Activated CD8-positive, alpha-beta T cell treated with anti-CD3 and anti-CD28 coated beads, Interleukin-2, amount 10 ng/mL, durations not matched to agents 7 days and 5 days (primary cell): Measurements from ENCODE around the gene NR1D1. TPM values are rescaled to one million over a fixed set of nuclear protein-coding genes. Genes with fewer than 3 reads are reported as not detected.
A peak's percentile ranks its signal among the peaks of the same experiment; 100 is the strongest.
"Not testable (repeated sequence)": the region's sequence is repeated elsewhere in the genome, so short reads cannot be mapped to it uniquely, and the experiment has no call there.

Experiments
- ATAC-seq: fragments of 150-1000 bp; cut with Tn5 transposase; one replicate; pipeline ENCODE4 v1.10.0; 2021; ENCODE audit warnings: moderate library complexity
- CTCF ChIA-PET: fragments of 350-600 bp; sonication (Branson Sonifier 250); formaldehyde crosslinking; loops from one replicate; lab custom pipeline; 2021; ENCODE audit warnings: antibody characterized with exemption; lab: Charles Lee
- POLR2A ChIA-PET: fragments of 350-600 bp; sonication (Branson Sonifier 250); formaldehyde crosslinking; loops from one replicate; lab custom pipeline; 2021; ENCODE audit warnings: antibody characterized with exemption; lab: Charles Lee
- DNase-seq: peaks from one replicate; pipeline ENCODE4 v3.0.0-alpha.2; 2020
- H3K27ac Mint-ChIP-seq: one replicate; pipeline ENCODE4 v1.8.0; 2021; ENCODE audit warnings: mild to moderate bottlenecking, mixed read lengths
- H3K27me3 Mint-ChIP-seq: one replicate; pipeline ENCODE4 v1.8.0; 2021; ENCODE audit warnings: low read depth, mixed read lengths
- H3K36me3 Mint-ChIP-seq: one replicate; pipeline ENCODE4 v1.8.0; 2021; ENCODE audit warnings: low read depth, mixed read lengths
- H3K4me1 Mint-ChIP-seq: one replicate; pipeline ENCODE4 v1.8.0; 2021; ENCODE audit warnings: low read depth, mixed read lengths
- H3K4me3 Mint-ChIP-seq: one replicate; pipeline ENCODE4 v1.8.0; 2021; ENCODE audit warnings: mild to moderate bottlenecking, mixed read lengths
- H3K9me3 Mint-ChIP-seq: one replicate; pipeline ENCODE4 v1.8.0; 2022; ENCODE audit warnings: mixed read lengths; ENCODE audit not compliant: insufficient read depth
- total RNA-seq, 2 experiments: library from RNA; stranded (reverse); gene quantifications; one replicate each; pipeline ENCODE4 v1.2.3, GENCODE V29; 2021

The NR1D1 gene
- total RNA-seq = 1 to 10 TPM; 4.1 to 4.9 TPM

DNA sequence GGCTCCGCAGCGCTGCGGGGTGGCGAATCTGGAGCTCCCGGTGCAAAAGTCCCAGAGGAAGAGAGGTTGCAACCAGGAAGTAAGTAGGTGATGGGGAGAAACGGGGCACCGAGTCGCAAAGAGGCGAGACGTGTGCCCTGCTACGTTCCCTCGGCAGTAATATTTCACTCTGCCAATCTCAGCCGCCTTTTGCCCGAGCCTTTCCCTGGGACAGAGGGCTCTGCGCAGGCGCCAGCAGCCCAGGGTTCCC is at the start of gene NR1D1:
Gene NR1D1 (minus strand): TSS at position 171 of the 250 bp plus-strand sequence. CDS start 495 bp downstream, outside the sequence.
- ATAC-seq (no peak), DNase-seq (no peak)
- Mint-ChIP-seq H3K4me3 (peak within 1 kb of the TSS; percentile 82), H3K36me3 (peaks cover 30% of the 10 kb centered on the region), H3K9me3 (no peaks in the 10 kb centered on the region), H3K4me1 (peaks cover 94% of the 10 kb centered on the region), H3K27ac (peak within 1 kb of the TSS; percentile 78), H3K27me3 (no peaks in the 10 kb centered on the region)
- POLR2A ChIA-PET = interaction anchor here (0.7 to 3.0 kb wide), 7 partner anchors 10 to 222 kb away, joined by 3 to 17 read pairs (median 3); partner anchors contain the start of gene MED24
- CTCF ChIA-PET = interaction anchor here (0.7 to 9.9 kb wide), 10 partner anchors 11 to 316 kb away, joined by 3 to 156 read pairs (median 4); partner anchors contain the start of gene CASC3

DNA sequence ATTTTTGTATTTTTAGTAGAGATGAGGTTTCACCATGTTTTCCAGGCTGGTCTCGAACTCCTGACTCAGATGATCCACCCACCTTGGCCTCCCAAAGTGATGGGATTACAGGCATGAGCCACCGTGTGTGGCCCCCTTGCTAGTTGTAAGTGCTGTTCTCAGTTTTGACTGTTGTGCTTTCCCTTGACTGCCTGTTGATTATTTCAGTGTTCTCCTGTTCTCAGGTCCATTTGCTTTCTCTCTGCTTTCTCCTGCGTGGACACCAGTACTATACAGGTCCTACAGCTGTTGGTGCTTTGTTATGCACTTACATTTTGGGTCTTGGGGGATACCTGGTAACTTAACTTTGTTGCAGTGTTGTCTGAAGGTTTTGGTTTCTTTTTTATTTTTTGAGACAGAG is 48.1 kb upstream of the NR1D1 start:
- Mint-ChIP-seq H3K4me1 (peaks cover 17% of the 10 kb centered on the region), H3K9me3 (no peaks in the 10 kb centered on the region), H3K27ac (no peak overlapping the region), H3K36me3 (peaks cover 50% of the 10 kb centered on the region), H3K27me3 (no peaks in the 10 kb centered on the region), H3K4me3 (no peak overlapping the region)
- DNase-seq (no peak), ATAC-seq (no peak)
- ChIA-PET CTCF (interaction anchor here (1.5 to 4.0 kb wide), 3 partner anchors 14 to 36 kb away, joined by 4 to 17 read pairs (median 17); no protein-coding TSS in a partner anchor), POLR2A (no interaction called here)

DNA sequence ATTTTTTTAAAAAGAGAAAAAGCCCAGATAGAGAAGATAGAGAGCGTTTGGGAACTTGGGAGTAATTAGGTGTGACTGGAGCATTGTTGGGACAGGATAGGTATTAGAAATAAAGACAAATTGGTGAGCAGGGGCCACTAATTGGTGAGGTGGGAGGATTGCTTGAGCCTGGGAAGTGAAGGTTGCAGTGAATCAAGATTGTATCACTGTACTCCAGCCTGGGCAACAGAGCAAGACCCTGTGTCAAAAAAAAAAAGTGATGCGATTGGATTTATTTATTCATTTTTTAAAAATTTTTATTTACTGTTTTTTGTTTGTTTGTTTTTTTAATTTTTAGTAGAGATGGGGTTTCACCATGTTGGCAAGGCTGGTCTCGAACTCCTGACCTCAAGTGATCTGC is 45.1 kb upstream of the NR1D1 start:
- ATAC-seq (no peak), DNase-seq (no peak)
- Mint-ChIP-seq H3K36me3 (peaks cover 51% of the 10 kb centered on the region), H3K9me3 (no peaks in the 10 kb centered on the region), H3K4me1 (peaks cover 29% of the 10 kb centered on the region), H3K4me3 (no peak overlapping the region), H3K27me3 (no peaks in the 10 kb centered on the region), H3K27ac (no peak overlapping the region)
- POLR2A ChIA-PET = no interaction called here
- CTCF ChIA-PET = no interaction called here

DNA sequence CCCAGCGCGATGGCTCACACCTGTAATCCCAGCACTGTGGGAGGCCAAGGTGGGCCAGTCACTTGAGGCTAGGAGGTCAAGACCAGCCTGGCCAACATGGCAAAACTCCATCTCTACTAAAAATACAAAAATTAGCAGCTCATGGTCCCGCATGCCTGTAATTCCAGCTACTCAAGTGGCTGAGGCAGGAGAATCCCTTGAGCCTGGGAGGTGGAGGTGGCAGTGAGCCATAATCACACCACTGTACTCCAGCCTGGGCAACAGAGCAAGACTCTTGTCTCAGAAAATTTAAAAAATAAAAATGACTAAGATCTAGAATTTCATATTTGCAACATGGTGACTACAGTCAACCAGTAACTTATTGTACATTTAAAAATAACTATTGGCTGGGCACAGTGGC is 42.8 kb upstream of the NR1D1 start:
- Mint-ChIP-seq H3K4me1 (peaks cover 36% of the 10 kb centered on the region), H3K36me3 (peaks cover 42% of the 10 kb centered on the region)
- POLR2A ChIA-PET, H3K27me3 Mint-ChIP-seq, H3K27ac Mint-ChIP-seq, H3K9me3 Mint-ChIP-seq, ATAC-seq, H3K4me3 Mint-ChIP-seq, DNase-seq: not testable (repeated sequence)
- CTCF ChIA-PET = interaction anchor here (0.6 to 1.7 kb wide), 3 partner anchors 10 to 30 kb away, joined by 3 to 5 read pairs (median 5); no protein-coding TSS in a partner anchor

DNA sequence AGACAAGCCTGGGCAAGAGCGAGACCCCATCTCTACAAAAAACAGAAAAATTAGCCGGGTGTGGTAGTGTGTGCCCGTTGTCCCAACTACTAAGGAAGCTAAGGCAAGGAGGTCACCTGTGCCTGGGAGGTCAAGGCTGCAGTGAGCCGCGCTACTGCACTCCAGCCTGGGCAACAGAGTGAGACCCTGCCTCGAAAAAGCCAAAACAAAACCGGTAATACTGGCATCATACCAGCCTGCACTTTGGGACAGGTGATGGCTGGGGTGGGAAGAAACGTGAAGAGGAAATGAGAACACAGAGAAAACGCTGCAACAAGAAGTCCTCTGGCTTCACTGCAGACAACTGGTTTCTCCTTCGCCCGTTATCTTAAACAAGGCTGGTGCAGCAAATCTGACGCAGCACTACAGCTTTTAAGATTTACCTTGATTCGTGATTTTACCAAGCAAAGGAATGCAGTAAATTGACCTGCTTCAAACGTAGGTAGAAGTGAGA is 39.2 kb upstream of the NR1D1 start:
- Mint-ChIP-seq H3K27ac (peak overlapping the region; percentile 94), H3K4me3 (peak overlapping the region; percentile 87), H3K27me3 (no peaks in the 10 kb centered on the region), H3K9me3 (no peaks in the 10 kb centered on the region), H3K36me3 (peaks cover 51% of the 10 kb centered on the region), H3K4me1 (peaks cover 36% of the 10 kb centered on the region)
- CTCF ChIA-PET = interaction anchor here (0.9 to 3.4 kb wide), 13 partner anchors 10 to 113 kb away, joined by 3 to 23 read pairs (median 4); partner anchors contain the start of genes MSL1 and NR1D1
- POLR2A ChIA-PET = interaction anchor here (0.7 to 5.6 kb wide), 11 partner anchors 13 to 682 kb away, joined by 3 to 63 read pairs (median 6); partner anchors contain the start of genes MED24, MSL1 and WIPF2
- DNase-seq = no peak
- ATAC-seq = no peak

DNA sequence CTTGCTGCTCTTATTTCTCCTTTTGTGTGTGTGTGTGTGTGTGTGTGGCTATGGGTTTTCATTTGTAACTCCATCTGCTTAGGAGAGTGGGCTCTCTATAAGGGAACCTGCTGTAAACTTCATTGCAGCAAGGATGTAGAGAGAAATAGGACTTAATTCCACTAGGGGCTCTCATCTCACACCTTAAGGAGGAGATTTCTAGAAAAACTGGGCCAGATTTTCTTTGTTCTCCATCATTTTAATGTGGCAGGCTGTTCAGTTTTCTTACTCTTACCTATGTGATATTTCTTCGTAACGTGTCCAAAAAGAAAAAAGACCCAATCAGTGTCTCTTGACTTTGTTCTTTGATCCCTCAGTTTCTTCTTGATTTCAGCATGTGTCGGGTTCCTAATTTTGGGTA is 35.4 kb upstream of the NR1D1 start:
- peaks cover 23% of the 10 kb centered on the region for H3K4me1 Mint-ChIP-seq
- H3K4me3 Mint-ChIP-seq = no peak overlapping the region
- no peaks in the 10 kb centered on the region for H3K27me3 Mint-ChIP-seq
- H3K27ac Mint-ChIP-seq = peak overlapping the region; percentile 50
- ATAC-seq (no peak), DNase-seq (no peak)
- ChIA-PET POLR2A (interaction anchor here (0.9 kb wide), 1 partner anchor 15 kb away, joined by 5 read pairs; no protein-coding TSS in a partner anchor), CTCF (interaction anchor here (1.3 to 2.9 kb wide), 2 partner anchors 11 to 56 kb away, joined by 3 to 20 read pairs; no protein-coding TSS in a partner anchor)
- H3K36me3 Mint-ChIP-seq = peaks cover 74% of the 10 kb centered on the region
- H3K9me3 Mint-ChIP-seq = no peaks in the 10 kb centered on the region

DNA sequence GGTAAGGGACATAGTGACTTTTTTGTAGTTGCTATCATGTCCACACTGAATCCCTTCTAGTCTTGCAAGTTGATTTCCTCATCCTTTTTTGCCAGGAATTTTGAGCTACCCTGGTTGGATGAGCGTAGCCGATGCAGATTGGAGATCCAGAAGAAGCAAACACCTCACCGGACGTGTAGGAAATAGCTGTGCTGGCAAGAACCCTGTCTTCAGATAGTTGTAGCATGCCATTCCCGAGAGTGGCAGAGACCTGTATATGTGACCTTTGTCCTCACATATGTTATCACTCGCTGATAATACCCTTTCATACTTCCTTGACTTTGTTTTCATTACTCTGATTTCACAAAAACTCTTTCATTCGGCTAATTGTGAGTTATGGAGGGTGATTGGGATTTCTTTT is 33.8 kb upstream of the NR1D1 start:
- ATAC-seq (no peak), DNase-seq (no peak)
- CTCF ChIA-PET = interaction anchor here (0.9 to 3.7 kb wide), 8 partner anchors 10 to 59 kb away, joined by 3 to 25 read pairs (median 4); no protein-coding TSS in a partner anchor
- POLR2A ChIA-PET = interaction anchor here (1.8 kb wide), 1 partner anchor 10 kb away, joined by 11 read pairs; no protein-coding TSS in a partner anchor
- peaks cover 16% of the 10 kb centered on the region for H3K4me1 Mint-ChIP-seq
- no peaks in the 10 kb centered on the region for H3K27me3 Mint-ChIP-seq
- no peak overlapping the region for H3K4me3 Mint-ChIP-seq
- H3K9me3 Mint-ChIP-seq = no peaks in the 10 kb centered on the region
- H3K27ac Mint-ChIP-seq = no peak overlapping the region
- peaks cover 83% of the 10 kb centered on the region for H3K36me3 Mint-ChIP-seq

DNA sequence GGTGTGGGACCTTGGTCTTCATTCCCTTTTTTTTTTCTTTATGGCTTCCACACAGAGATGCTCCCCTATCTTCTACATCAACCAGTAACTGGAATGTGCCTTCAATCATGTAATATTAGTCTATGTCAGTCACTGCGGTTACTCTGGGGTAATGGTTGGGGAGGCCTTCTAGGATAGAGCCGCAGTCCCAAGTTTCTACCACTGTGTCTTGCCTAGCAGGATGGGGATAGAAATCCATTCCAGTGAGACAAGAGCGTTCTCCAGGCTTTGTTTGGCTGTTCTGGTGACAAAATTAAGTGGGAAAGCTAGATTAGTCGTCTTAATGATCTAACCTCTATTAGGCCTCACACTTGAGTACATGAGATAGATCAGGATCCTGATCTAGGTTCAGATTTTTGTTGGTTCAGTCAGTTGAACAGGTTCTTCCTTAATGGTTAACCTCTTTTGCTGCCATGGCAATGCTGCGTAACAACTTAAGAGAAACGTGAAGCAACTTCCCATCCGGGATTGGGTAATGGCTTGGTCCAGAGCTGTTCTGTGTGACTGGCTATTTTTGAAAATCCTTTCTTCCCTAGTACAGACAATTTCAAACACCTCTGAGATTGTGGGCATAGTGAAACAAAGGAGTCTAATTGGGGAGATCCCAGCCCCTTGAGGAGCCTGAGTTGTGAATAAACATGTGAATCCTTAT is 30.1 kb upstream of the NR1D1 start:
- ATAC-seq (no peak), DNase-seq (no peak)
- Mint-ChIP-seq H3K36me3 (peaks cover 81% of the 10 kb centered on the region), H3K4me1 (peaks cover 3% of the 10 kb centered on the region), H3K9me3 (no peaks in the 10 kb centered on the region), H3K4me3 (no peak overlapping the region), H3K27me3 (no peaks in the 10 kb centered on the region), H3K27ac (no peak overlapping the region)
- ChIA-PET POLR2A (no interaction called here), CTCF (interaction anchor here (0.7 to 2.2 kb wide), 4 partner anchors 17 to 44 kb away, joined by 3 to 7 read pairs (median 4); no protein-coding TSS in a partner anchor)

DNA sequence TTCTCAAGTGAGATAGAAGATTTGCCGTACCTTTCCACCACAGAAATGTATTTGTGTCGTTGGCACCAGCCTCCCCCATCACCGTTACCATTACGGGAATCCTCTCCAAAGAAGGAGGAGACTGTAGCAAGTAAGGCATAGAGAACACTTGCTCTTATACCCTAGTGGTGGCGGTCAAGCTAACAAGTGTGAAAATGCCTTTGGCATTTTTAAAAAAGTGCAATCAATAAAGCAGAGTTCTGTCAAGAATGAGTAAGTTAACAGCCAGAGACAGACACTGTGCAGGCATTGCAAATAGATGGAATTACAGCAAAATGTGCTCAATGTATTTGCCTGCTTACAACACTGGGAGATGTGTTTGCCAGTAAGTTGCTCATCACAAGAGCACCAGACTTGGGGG is 29.1 kb upstream of the NR1D1 start:
- H3K4me3 Mint-ChIP-seq = no peak overlapping the region
- no peaks in the 10 kb centered on the region for H3K27me3 Mint-ChIP-seq
- peaks cover 11% of the 10 kb centered on the region for H3K4me1 Mint-ChIP-seq
- DNase-seq (no peak), ATAC-seq (no peak)
- CTCF ChIA-PET = interaction anchor here (1.3 to 7.9 kb wide), 4 partner anchors 16 to 102 kb away, joined by 3 to 124 read pairs (median 6); no protein-coding TSS in a partner anchor
- H3K27ac Mint-ChIP-seq = peak overlapping the region; percentile 35
- H3K9me3 Mint-ChIP-seq = no peaks in the 10 kb centered on the region
- peaks cover 77% of the 10 kb centered on the region for H3K36me3 Mint-ChIP-seq
- POLR2A ChIA-PET = interaction anchor here (0.7 kb wide), 1 partner anchor 8 kb away, joined by 3 read pairs; no protein-coding TSS in a partner anchor

DNA sequence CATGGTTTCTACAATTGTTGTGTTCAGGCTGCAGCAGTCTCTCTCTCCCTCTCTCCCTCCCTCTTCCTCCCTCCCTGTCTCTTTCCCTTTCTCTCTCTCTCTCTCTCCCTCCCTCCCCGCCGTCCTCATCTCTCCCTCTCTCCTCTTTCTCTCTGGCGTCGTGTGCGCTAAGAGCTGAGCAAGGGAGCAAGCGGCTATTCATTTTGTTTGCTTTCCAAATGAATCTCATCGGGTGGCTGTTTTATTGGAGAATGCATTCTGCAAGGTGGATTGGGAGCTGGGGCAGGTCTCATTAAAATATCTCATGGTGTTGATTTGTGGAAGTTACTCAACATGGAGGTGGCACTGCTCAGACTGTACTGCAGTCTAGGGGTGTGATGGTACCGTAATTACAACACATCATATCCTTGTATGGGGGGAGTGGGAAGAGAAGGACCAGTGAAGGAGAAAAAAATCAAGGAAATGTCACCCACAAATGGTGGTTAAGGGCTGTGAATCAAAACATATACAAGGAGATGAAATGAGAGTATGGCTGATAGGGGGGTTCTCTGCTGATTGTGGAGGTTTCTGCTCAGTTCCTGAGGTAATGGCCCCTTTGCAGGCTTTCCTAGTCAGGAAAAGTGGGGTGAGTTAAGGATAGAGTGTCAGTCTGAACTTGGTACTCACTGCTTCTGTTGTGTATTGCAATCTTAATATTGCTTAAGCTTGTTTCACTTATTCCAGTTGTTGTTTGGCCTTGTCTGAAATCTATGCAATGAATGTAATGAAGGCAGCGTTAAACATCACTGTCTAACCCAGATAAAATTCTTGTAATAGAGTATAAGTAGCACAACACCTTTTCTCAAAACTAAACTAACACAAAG is 24.1 kb upstream of the NR1D1 start:
- POLR2A ChIA-PET = interaction anchor here (0.8 to 5.5 kb wide), 7 partner anchors 8 to 70 kb away, joined by 3 to 63 read pairs (median 4); partner anchors contain the start of genes CASC3 and MED24
- peaks cover 40% of the 10 kb centered on the region for H3K36me3 Mint-ChIP-seq

DNA sequence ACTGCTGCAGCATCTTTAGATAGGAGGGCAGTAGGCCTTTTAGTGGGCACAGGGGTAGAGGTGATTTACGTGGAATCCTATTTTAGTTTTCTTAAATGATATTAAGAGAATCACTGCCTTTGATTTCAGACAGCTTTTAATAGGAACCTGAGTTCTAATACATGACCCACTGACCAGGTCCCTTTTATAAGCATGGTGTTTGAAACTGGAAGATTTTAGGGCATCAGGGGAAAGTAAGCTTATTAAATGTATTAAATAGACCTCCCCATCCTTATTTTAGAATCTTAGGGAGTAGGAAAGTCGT is 23.4 kb upstream of the NR1D1 start:
- H3K27ac Mint-ChIP-seq = peak overlapping the region; percentile 75
- H3K4me1 Mint-ChIP-seq = peaks cover 28% of the 10 kb centered on the region
- ATAC-seq = no peak
- H3K4me3 Mint-ChIP-seq = peak overlapping the region; percentile 84
- H3K36me3 Mint-ChIP-seq = peaks cover 33% of the 10 kb centered on the region
- no peaks in the 10 kb centered on the region for H3K27me3 Mint-ChIP-seq
- CTCF ChIA-PET = interaction anchor here (0.7 to 7.9 kb wide), 14 partner anchors 8 to 143 kb away, joined by 3 to 124 read pairs (median 5); partner anchors contain the start of genes PSMD3 and WIPF2
- DNase-seq = no peak
- POLR2A ChIA-PET = interaction anchor here (0.7 to 5.5 kb wide), 10 partner anchors 8 to 69 kb away, joined by 3 to 63 read pairs (median 4); partner anchors contain the start of genes CASC3 and MED24
- no peaks in the 10 kb centered on the region for H3K9me3 Mint-ChIP-seq

More for the DNA sequence above, 24.1 kb upstream of the NR1D1 start:
- no peaks in the 10 kb centered on the region for H3K9me3 Mint-ChIP-seq
- no peak for DNase-seq
- peak overlapping the region; percentile 23 for H3K27ac Mint-ChIP-seq
- ATAC-seq = no peak
- H3K4me3 Mint-ChIP-seq = peak overlapping the region; percentile 84
- CTCF ChIA-PET = interaction anchor here (0.7 to 7.9 kb wide), 14 partner anchors 8 to 179 kb away, joined by 3 to 124 read pairs (median 4); partner anchors contain the start of gene PSMD3
- no peaks in the 10 kb centered on the region for H3K27me3 Mint-ChIP-seq
- H3K4me1 Mint-ChIP-seq = peaks cover 29% of the 10 kb centered on the region
